Endothelial cell of umbilical vein (primary cell): Measurements from ENCODE around the gene FBXO34. TPM values are rescaled to one million over a fixed set of nuclear protein-coding genes. Genes with fewer than 3 reads are reported as not detected.

Experiments
- BruUV-seq: library from RNA; stranded (reverse); fragments of 400-500 nt; replicated peaks from 2 replicates; lab custom pipeline; 2021; lab: Mats Ljungman, UMichigan
- CTCF ChIA-PET: fragments of 300-600, 350-600 bp; sonication (Branson Sonifier 250); formaldehyde crosslinking; loops from one replicate; lab custom pipeline; 2021; ENCODE audit warnings: antibody characterized with exemption, inconsistent platforms; lab: Charles Lee
- POLR2A ChIA-PET: fragments of 300-600, 350-600 bp; sonication (Branson Sonifier 250); formaldehyde crosslinking; loops from one replicate; lab custom pipeline; 2021; ENCODE audit warnings: antibody characterized with exemption, inconsistent platforms; lab: Charles Lee
- DNase-seq: peaks from one replicate; pipeline ENCODE4 v3.0.0-alpha.2; 2011; ENCODE audit warnings: low read depth, low spot score
- FAIRE-seq: peaks from 2 replicates; lab custom pipeline; 2011; peaks lifted over from hg19 to GRCh38; lab: Jason Lieb, UNC
- H2AFZ ChIP-seq: 2 replicates; pipeline ENCODE4 v1.6.0; 2012; ENCODE audit warnings: low read depth, low read length, control low read depth, inconsistent platforms
- H3K27ac ChIP-seq: 2 replicates; pipeline ENCODE4 v1.5.1; 2011; ENCODE audit warnings: low read depth, mild to moderate bottlenecking, control low read depth, low read length, moderate library complexity; ENCODE audit not compliant: insufficient read depth
- H3K27me3 ChIP-seq, 2 experiments: 2 replicates each; pipeline versions ENCODE4 v1.6.0 to v1.6.1; 2011; ENCODE audit warnings: low read length in 2 of 2, mixed read lengths in 1 of 2; ENCODE audit not compliant: control insufficient read depth in 2 of 2, insufficient read depth in 2 of 2
- H3K36me3 ChIP-seq, 2 experiments: 2 replicates in 1 of 2; 3 replicates in 1 of 2; pipeline ENCODE4 v1.5.1; 2011; ENCODE audit warnings: low read length in 2 of 2, mild to moderate bottlenecking in 1 of 2, moderate library complexity in 1 of 2; ENCODE audit not compliant: control insufficient read depth in 2 of 2, insufficient read depth in 2 of 2; ENCODE audit errors: extremely low read depth in 1 of 2
- H3K4me1 ChIP-seq: 3 replicates; pipeline ENCODE4 v1.5.1; 2011; ENCODE audit warnings: mild to moderate bottlenecking, low read length; ENCODE audit not compliant: control insufficient read depth, insufficient read depth; ENCODE audit errors: extremely low read depth
- H3K4me2 ChIP-seq: 2 replicates; pipeline ENCODE4 v1.6.1; 2011; ENCODE audit warnings: low read length, control low read depth, mixed read lengths; ENCODE audit not compliant: insufficient read depth
- H3K4me3 ChIP-seq, 3 experiments: fragments of 200-600 bp in 1 of 3; sonication (generic), shearing (Covaris generic) in 1 of 3; replicated peaks in 1 of 3; 2 replicates each; pipeline ENCODE4 v1.5.1; 2011 to 2016; ENCODE audit warnings: control low read depth in 3 of 3, low read length in 3 of 3, mild to moderate bottlenecking in 2 of 3, inconsistent platforms in 1 of 3, low read depth in 1 of 3, moderate library complexity in 1 of 3; ENCODE audit not compliant: insufficient read depth in 1 of 3
- H3K79me2 ChIP-seq: 2 replicates; pipeline ENCODE4 v1.6.0; 2012; ENCODE audit warnings: low read length, inconsistent platforms; ENCODE audit not compliant: control insufficient read depth, insufficient read depth
- H3K9ac ChIP-seq: replicated peaks from 2 replicates; pipeline ENCODE3; 2011; ENCODE audit warnings: low read length, control low read depth; ENCODE audit not compliant: insufficient read depth; ENCODE audit errors: extremely low read depth
- H3K9me1 ChIP-seq: replicated peaks from 3 replicates; pipeline ENCODE4 v1.6.0; 2011; ENCODE audit warnings: mild to moderate bottlenecking, low read length; ENCODE audit not compliant: control insufficient read depth, insufficient read depth; ENCODE audit errors: extremely low read depth
- H3K9me3 ChIP-seq: replicated peaks from 2 replicates; pipeline ENCODE4 v1.5.1; 2012; ENCODE audit warnings: low read length, inconsistent platforms; ENCODE audit not compliant: control insufficient read depth, insufficient read depth
- H4K20me1 ChIP-seq: replicated peaks from 2 replicates; pipeline ENCODE3; 2011; ENCODE audit warnings: mild to moderate bottlenecking, low read length; ENCODE audit not compliant: control insufficient read depth, insufficient read depth; ENCODE audit errors: extremely low read depth
- CTCF ChIP-seq, 2 donors: IDR thresholded peaks; 1 replicate in 1 of 2; 2 replicates in 1 of 2; pipeline ENCODE4 v1.5.1; 2011; ENCODE audit warnings: low read length in 2 of 2, mild to moderate bottlenecking in 2 of 2, moderate library complexity in 2 of 2, control low read depth in 1 of 2, inconsistent platforms in 1 of 2, low read depth in 1 of 2; ENCODE audit not compliant: insufficient read depth in 1 of 2; ENCODE audit errors: extremely low read depth in 1 of 2
- EZH2 ChIP-seq: IDR thresholded peaks from 2 replicates; pipeline ENCODE4 v1.6.1; 2012; ENCODE audit warnings: borderline replicate concordance, low read depth, mild to moderate bottlenecking, moderate library complexity, low read length, inconsistent platforms; ENCODE audit not compliant: severe bottlenecking
- FOS ChIP-seq: IDR thresholded peaks from 2 replicates; pipeline ENCODE4 v1.6.1; 2011; ENCODE audit warnings: mild to moderate bottlenecking, low read length, moderate library complexity, borderline replicate concordance; ENCODE audit not compliant: insufficient read depth
- GATA2 ChIP-seq: IDR thresholded peaks from 2 replicates; pipeline ENCODE4 v1.7.0; 2011; ENCODE audit warnings: low read depth, mild to moderate bottlenecking, moderate library complexity, mixed read lengths, low read length; ENCODE audit not compliant: insufficient read length, insufficient read depth
- JUN ChIP-seq: IDR thresholded peaks from 2 replicates; pipeline ENCODE4 v1.6.1; 2011; ENCODE audit warnings: borderline replicate concordance, low read depth; ENCODE audit not compliant: insufficient read length, insufficient read depth
- MAX ChIP-seq: IDR thresholded peaks from 2 replicates; pipeline ENCODE4 v1.6.1; 2011; ENCODE audit not compliant: insufficient read depth, insufficient read length
- MYC ChIP-seq: IDR thresholded peaks from one replicate; pipeline ENCODE4 v1.6.1; 2011; ENCODE audit warnings: mild to moderate bottlenecking, low read depth, low read length
- POLR2A ChIP-seq: IDR thresholded peaks from 2 replicates; pipeline ENCODE4 v1.6.1; 2012; ENCODE audit warnings: low read depth, mild to moderate bottlenecking, control low read depth, low read length
- POLR2AphosphoS5 ChIP-seq: IDR thresholded peaks from 2 replicates; pipeline ENCODE4 v1.6.1; 2012; ENCODE audit warnings: low read depth, mild to moderate bottlenecking, control low read depth, low read length, moderate library complexity; ENCODE audit not compliant: insufficient read depth
- dilution Hi-C: fragments of 300-500 bp; cut with MboI; formaldehyde crosslinking; loops from one replicate; pipeline ENCODE4 v1.15.0; 2019; ENCODE audit warnings: low sequenced_read_pairs; ENCODE audit not compliant: extremely low pct_ligation_motif_present
- intact Hi-C: fragments of 100-400 bp; cut with micrococcal nuclease; formaldehyde crosslinking; loops from one replicate; pipeline ENCODE4 v1.10.0; 2022
- polyA plus RNA-seq, 4 experiments: library from polyadenylated mRNA; depleted of rRNA in 3 of 4; stranded (reverse) in 3 of 4; unstranded in 1 of 4; fragments of >200 nt; gene quantifications; 2 replicates each; pipeline versions ENCODE4 v1.2.1 to v1.2.3, GENCODE V29; 2011 to 2012; ENCODE audit warnings: missing spikeins in 1 of 4
- total RNA-seq: library from RNA; stranded (reverse); gene quantifications from 2 replicates; pipeline ENCODE4 v1.2.3, GENCODE V29; 2021

Gene FBXO34
- total and polyA plus RNA-seq, 2 donors (not counting 3 experiments of a cell fraction or from before 2014, with no cell fraction given) = 8.5 to 14.2 TPM

- dilution Hi-C loops (no loop called here), intact Hi-C loops (no loop called here)
- TF ChIP-seq EZH2 = no peak
- no peak for TF ChIP-seq JUN
- TF ChIP-seq POLR2A = no peak
- TF ChIP-seq CTCF (IDR thresholded peaks at IDR 0.05; ENCODE audit: extremely low read depth in 1 of 2, insufficient read depth in 1 of 2, low read depth in 1 of 2, low read length in 2 of 2) = no peak
- no peak for TF ChIP-seq MAX
- no peak for TF ChIP-seq FOS
- no peak for TF ChIP-seq MYC
- TF ChIP-seq POLR2AphosphoS5 = no peak
- TF ChIP-seq GATA2 = no peak
- Histone ChIP-seq H3K36me3 (no peaks in the 10 kb centered on the region), H3K9me3 (no peaks in the 10 kb centered on the region), H3K27ac (no peak overlapping the region), H2AFZ (no peak overlapping the region), H3K4me1 (no peaks in the 10 kb centered on the region), H3K79me2 (peaks cover 10% of the 10 kb centered on the region), H3K9me1 (no peaks in the 10 kb centered on the region), H3K27me3 (no peaks in the 10 kb centered on the region), H3K4me3 (no peak overlapping the region), H3K9ac (no peak overlapping the region), H3K4me2 (no peak overlapping the region), H4K20me1 (peaks cover 3% of the 10 kb centered on the region)
- DNase-seq (no peak), FAIRE-seq (no peak)
- no TSS peak for BruUV-seq
- POLR2A ChIA-PET = no interaction called here
- CTCF ChIA-PET = interaction anchor here (0.9 to 2.7 kb wide), 4 partner anchors 10 to 84 kb away, joined by 3 to 6 read pairs (median 3); no protein-coding TSS in a partner anchor
Observed at GRCh38 chr14:55329999-55330710, 58.9 kb downstream of the FBXO34 start.
